IMR-90 (cell line): Measurements from ENCODE around the gene ABTB2. TPM values are rescaled to one million over a fixed set of nuclear protein-coding genes. Genes with fewer than 3 reads are reported as not detected.

ENCODE experiments used
- ATAC-seq: fragments of 200-7000 bp; cut with Tn5 transposase; 2 replicates; pipeline ENCODE4 v1.9.1; 2020; ENCODE audit warnings: low read depth, mild to moderate bottlenecking, moderate library complexity
- BruUV-seq: library from RNA; stranded (reverse); fragments of 400-500 nt; replicated peaks from 2 replicates; lab custom pipeline; 2021; lab: Mats Ljungman, UMichigan
- CTCF ChIA-PET: fragments of 300-600 bp; formaldehyde crosslinking; extraction: SDS; loops from one replicate; lab custom pipeline; 2021; ENCODE audit warnings: antibody characterized with exemption; lab: Yijun Ruan, JAX
- POLR2A ChIA-PET: fragments of 300-600 bp; sonication (Branson Sonifier 250); formaldehyde crosslinking; loops from one replicate; lab custom pipeline; 2022; ENCODE audit warnings: antibody characterized with exemption; ENCODE audit not compliant: unreplicated experiment; lab: Charles Lee
- DNase-seq: peaks from one replicate; pipeline ENCODE4 v3.0.0; 2013
- H2AFZ ChIP-seq: replicated peaks from 2 replicates; pipeline ENCODE3; 2013; ENCODE audit warnings: low read length, mild to moderate bottlenecking; ENCODE audit not compliant: poor library complexity
- H2AK5ac ChIP-seq: 2 replicates; pipeline ENCODE4 v1.6.1; 2013; ENCODE audit warnings: low read depth, low read length, inconsistent platforms
- H2AK9ac ChIP-seq: replicated peaks from 2 replicates; pipeline ENCODE3; 2013; ENCODE audit warnings: mild to moderate bottlenecking, low read depth, low read length, moderate library complexity; ENCODE audit not compliant: poor library complexity
- H2BK120ac ChIP-seq: 2 replicates; pipeline ENCODE4 v1.6.1; 2013; ENCODE audit warnings: low read depth, low read length, inconsistent platforms
- H2BK15ac ChIP-seq: 3 replicates; pipeline ENCODE4 v1.6.1; 2013; ENCODE audit warnings: low read depth, low read length, inconsistent platforms
- H2BK20ac ChIP-seq: 2 replicates; pipeline ENCODE4 v1.6.1; 2013; ENCODE audit warnings: low read depth, mild to moderate bottlenecking, inconsistent platforms, low read length, moderate library complexity
- H2BK5ac ChIP-seq: 2 replicates; pipeline ENCODE4 v1.6.1; 2013; ENCODE audit warnings: mild to moderate bottlenecking, low read depth, low read length, inconsistent platforms; ENCODE audit not compliant: poor library complexity, severe bottlenecking
- H3K14ac ChIP-seq: replicated peaks from 2 replicates; pipeline ENCODE4 v1.6.1; 2013; ENCODE audit warnings: low read depth, low read length, inconsistent platforms
- H3K18ac ChIP-seq: 2 replicates; pipeline ENCODE4 v1.6.1; 2013; ENCODE audit warnings: low read depth, low read length, control low read depth
- H3K23ac ChIP-seq: 2 replicates; pipeline ENCODE4 v1.6.1; 2013; ENCODE audit warnings: low read depth, low read length, inconsistent platforms
- H3K27ac ChIP-seq: 2 replicates; pipeline ENCODE4 v1.5.1; 2013; ENCODE audit warnings: mild to moderate bottlenecking, control low read depth, low read length; ENCODE audit not compliant: insufficient read depth
- H3K27me3 ChIP-seq: 2 replicates; pipeline ENCODE4 v1.6.1; 2013; ENCODE audit warnings: low read length; ENCODE audit not compliant: control insufficient read depth, insufficient read depth
- H3K36me3 ChIP-seq: 2 replicates; pipeline ENCODE4 v1.6.1; 2013; ENCODE audit warnings: low read length, mixed read lengths; ENCODE audit not compliant: control insufficient read depth, insufficient read depth
- H3K4ac ChIP-seq: 2 replicates; pipeline ENCODE4 v1.6.1; 2013; ENCODE audit warnings: low read depth, low read length, inconsistent platforms
- H3K4me1 ChIP-seq: 2 replicates; pipeline ENCODE4 v1.6.1; 2013; ENCODE audit warnings: low read length, mixed read lengths; ENCODE audit not compliant: control insufficient read depth, insufficient read depth
- H3K4me2 ChIP-seq: 2 replicates; pipeline ENCODE4 v1.6.1; 2013; ENCODE audit warnings: low read depth, mild to moderate bottlenecking, control low read depth, low read length, moderate library complexity
- H3K4me3 ChIP-seq: 2 replicates; pipeline ENCODE4 v1.5.1; 2013; ENCODE audit warnings: low read depth, mild to moderate bottlenecking, control low read depth, low read length, moderate library complexity; ENCODE audit not compliant: insufficient read depth
- H3K56ac ChIP-seq: 2 replicates; pipeline ENCODE4 v1.6.1; 2013; ENCODE audit warnings: low read length, inconsistent platforms; ENCODE audit not compliant: insufficient read depth; ENCODE audit errors: extremely low read depth
- H3K79me1 ChIP-seq, 2 experiments: 2 replicates each; pipeline ENCODE4 v1.6.1; 2013; ENCODE audit warnings: low read length in 2 of 2, inconsistent platforms in 1 of 2, low read depth in 1 of 2
- H3K9ac ChIP-seq: 2 replicates; pipeline ENCODE4 v1.6.1; 2013; ENCODE audit warnings: low read depth, low read length, control low read depth
- H3K9me1 ChIP-seq: 2 replicates; pipeline ENCODE4 v1.6.1; 2013; ENCODE audit warnings: low read length, inconsistent platforms; ENCODE audit not compliant: insufficient read depth
- H3K9me3 ChIP-seq: 2 replicates; pipeline ENCODE4 v1.6.1; 2013; ENCODE audit warnings: low read length; ENCODE audit not compliant: control insufficient read depth, insufficient read depth
- H4K20me1 ChIP-seq: 2 replicates; pipeline ENCODE4 v1.6.1; 2013; ENCODE audit warnings: low read length, inconsistent platforms; ENCODE audit not compliant: insufficient read depth
- H4K5ac ChIP-seq: 2 replicates; pipeline ENCODE4 v1.6.1; 2013; ENCODE audit warnings: mild to moderate bottlenecking, low read depth, low read length, control low read depth
- H4K8ac ChIP-seq, 2 experiments: 2 replicates each; pipeline ENCODE4 v1.6.1; 2013; ENCODE audit warnings: low read depth in 2 of 2, low read length in 2 of 2, control low read depth in 1 of 2, inconsistent platforms in 1 of 2
- H4K91ac ChIP-seq: 2 replicates; pipeline ENCODE4 v1.6.1; 2013; ENCODE audit warnings: low read depth, low read length, inconsistent platforms; ENCODE audit not compliant: insufficient read depth
- CHD1 ChIP-seq: IDR thresholded peaks from 2 replicates; pipeline ENCODE4 v1.6.1; 2012; ENCODE audit warnings: low read depth, low read length, improper control_type of control experiment
- FOS ChIP-seq: fragments of 150-350 bp; IDR thresholded peaks from 2 replicates; pipeline ENCODE4 v1.6.1; 2016; ENCODE audit warnings: low read depth, low read length
- MAFK ChIP-seq: IDR thresholded peaks from 2 replicates; pipeline ENCODE4 v1.6.1; 2012; ENCODE audit warnings: low read depth, low read length, improper control_type of control experiment
- MAZ ChIP-seq: IDR thresholded peaks from 2 replicates; pipeline ENCODE4 v1.6.1; 2012; ENCODE audit warnings: low read depth, mild to moderate bottlenecking, low read length, improper control_type of control experiment, moderate library complexity, borderline replicate concordance
- NFE2L2 ChIP-seq: fragments of 150-350 bp; IDR thresholded peaks from 2 replicates; pipeline ENCODE4 v1.6.1; 2016; ENCODE audit warnings: low read depth, mild to moderate bottlenecking, low read length
- RFX5 ChIP-seq: IDR thresholded peaks from 2 replicates; pipeline ENCODE4 v1.8.0; 2012; ENCODE audit warnings: low read depth, mild to moderate bottlenecking, low read length, moderate library complexity
- SMC3 ChIP-seq: fragments of 150-350 bp; IDR thresholded peaks from 2 replicates; pipeline ENCODE4 v1.6.1; 2016; ENCODE audit warnings: low read depth, mild to moderate bottlenecking, antibody characterized with exemption, low read length, moderate library complexity
- WGBS, 2 experiments: methylation state at CpG; one replicate each; pipeline versions ENCODE4 v1.1.5 to v1.1.7; 2013; ENCODE audit warnings: missing lambda C conversion rate in 2 of 2; ENCODE audit not compliant: insufficient read length in 1 of 2; ENCODE audit errors: extremely low coverage in 2 of 2; 5-methylcytosine and 5-hydroxymethylcytosine counted together
- dilution Hi-C: fragments of 300-500 bp; cut with HindIII; formaldehyde crosslinking; loops from one replicate; pipeline ENCODE4 v1.14.3; 2018; ENCODE audit warnings: low sequenced_read_pairs; ENCODE audit not compliant: unreplicated experiment
- in situ Hi-C: fragments of 300-500 bp; cut with MboI; formaldehyde crosslinking; loops from 3 replicates; pipeline ENCODE4 v1.14.3; 2019; ENCODE audit warnings: low sequenced_read_pairs, inconsistent platforms, mixed read lengths
- intact Hi-C: fragments of 100-400 bp; cut with micrococcal nuclease; formaldehyde crosslinking; loops from 2 replicates; pipeline ENCODE4 v1.10.0; 2022
- polyA plus RNA-seq, 3 experiments: library from polyadenylated mRNA; depleted of rRNA; stranded (reverse); fragments of >200 nt; gene quantifications; 2 replicates each; pipeline ENCODE4 v1.2.3, GENCODE V29; 2012; ENCODE audit warnings: low replicate concordance in 1 of 3
- total RNA-seq: library from RNA; depleted of rRNA; stranded (reverse); fragments of >200 nt; gene quantifications from 2 replicates; pipeline ENCODE4 v1.2.3, GENCODE V29; 2012

ABTB2 gene
- total and polyA plus RNA-seq, 2 of the 4 experiments (the other 2 are of a cell fraction): 0.18 to 2.0 TPM

DNA sequence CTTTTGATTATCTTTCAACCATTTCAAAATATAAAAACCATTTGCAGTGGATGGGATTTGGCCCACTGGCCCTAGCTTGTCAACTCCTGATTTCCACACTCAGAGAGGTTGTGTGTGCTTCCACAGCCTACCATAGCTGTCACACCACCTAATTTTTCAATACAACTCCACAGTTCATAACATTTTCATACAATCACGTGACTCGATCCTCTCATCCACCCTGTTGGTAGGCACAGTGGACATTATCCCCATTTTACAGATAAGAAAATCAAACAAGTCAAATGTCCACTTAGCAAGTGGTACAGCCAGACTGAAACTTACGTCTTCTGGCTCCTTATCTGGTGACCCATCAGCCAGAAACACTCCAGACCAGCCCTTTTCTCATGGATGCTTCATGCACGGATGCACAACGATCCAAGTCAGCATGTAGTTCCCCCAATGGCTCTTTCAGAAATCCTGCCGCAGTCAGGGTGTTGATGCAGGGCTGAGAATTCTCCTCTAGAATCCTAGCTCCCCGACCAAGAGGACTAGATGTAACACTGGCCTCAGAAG, 88.0 kb downstream of the ABTB2 start:
- Histone ChIP-seq H3K4ac (no peak overlapping the region), H2AK9ac (no peak overlapping the region), H3K14ac (no peak overlapping the region), H3K18ac (no peak overlapping the region), H3K27me3 (peaks cover 18% of the 10 kb centered on the region), H2BK120ac (no peak overlapping the region), H3K27ac (no peak overlapping the region), H2BK20ac (no peak overlapping the region), H2AFZ (no peak overlapping the region), H3K36me3 (no peaks in the 10 kb centered on the region), H4K20me1 (peaks cover 11% of the 10 kb centered on the region), H3K9me1 (peaks cover 20% of the 10 kb centered on the region; the same call in 1 of the 2 replicates), H2AK5ac (no peak overlapping the region), H3K79me1 (no peaks in the 10 kb centered on the region), H3K4me3 (no peak overlapping the region), H3K9ac (no peak overlapping the region), H2BK15ac (no peak overlapping the region), H3K4me2 (no peak overlapping the region), H3K4me1 (peaks cover 9% of the 10 kb centered on the region; the same call in 1 of the 2 replicates), H3K23ac (no peak overlapping the region), H4K8ac (no peak overlapping the region), H2BK5ac (no peak overlapping the region), H3K9me3 (no peaks in the 10 kb centered on the region), H4K5ac (no peak overlapping the region), H3K56ac (no peak overlapping the region), H4K91ac (no peak overlapping the region)
- TF ChIP-seq MAFK: no peak
- TF ChIP-seq RFX5: no peak
- no peak for TF ChIP-seq SMC3
- TF ChIP-seq FOS: no peak
- no peak for TF ChIP-seq MAZ
- no peak for TF ChIP-seq NFE2L2
- TF ChIP-seq CHD1: no peak
- no TSS peak for BruUV-seq
- ChIA-PET POLR2A (no interaction called here), CTCF (interaction anchor here (1.7 kb wide), 1 partner anchor 95 kb away, joined by 3 read pairs; no protein-coding TSS in a partner anchor)
- dilution Hi-C loops: loop anchor here (10.0 kb wide), 1 partner anchor 85 kb away; the partner anchor contains the start of gene ABTB2
- ATAC-seq (no peak), DNase-seq (no peak)
- in situ Hi-C loops: no loop called here
- intact Hi-C loops: no loop called here
- 62% methylated on average over 4 of the region's 7 CpGs; no CpG with 5 or more reads in 1 of the 2 experiments for WGBS, 2 experiments
